ENCODE results near the gene RHOF. TPM values are rescaled to one million over a fixed set of nuclear protein-coding genes. Genes with fewer than 3 reads are reported as not detected.

Gene RHOF, protein sequence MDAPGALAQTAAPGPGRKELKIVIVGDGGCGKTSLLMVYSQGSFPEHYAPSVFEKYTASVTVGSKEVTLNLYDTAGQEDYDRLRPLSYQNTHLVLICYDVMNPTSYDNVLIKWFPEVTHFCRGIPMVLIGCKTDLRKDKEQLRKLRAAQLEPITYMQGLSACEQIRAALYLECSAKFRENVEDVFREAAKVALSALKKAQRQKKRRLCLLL
- total RNA-seq (2014; rRNA removed; shearing (Covaris generic)) (6.7 and 8.2 TPM in 2 replicates), polyA plus RNA-seq (2016; fragmentation: Nextera tagmentation; extraction: Ambion mirVana) (1.5 and 2.4 TPM in 2 replicates)

DNA sequence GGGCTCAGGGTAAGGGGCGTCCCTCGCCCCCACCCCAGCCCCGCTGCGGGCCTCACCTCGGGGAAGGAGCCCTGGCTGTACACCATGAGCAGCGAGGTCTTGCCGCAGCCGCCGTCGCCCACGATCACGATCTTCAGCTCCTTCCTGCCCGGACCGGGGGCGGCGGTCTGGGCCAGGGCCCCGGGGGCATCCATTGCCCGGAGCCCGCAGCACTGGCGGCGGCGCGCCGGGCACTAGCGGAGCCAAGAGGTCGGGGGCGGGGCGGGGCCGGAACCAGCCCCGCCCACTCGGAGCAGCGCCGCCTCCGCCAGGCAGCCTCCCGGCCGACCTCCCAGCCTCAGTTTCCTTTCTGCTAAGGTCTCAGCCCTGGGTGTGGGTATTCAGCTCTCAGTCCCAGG, at the start of gene RHOF:
RHOF (minus strand) TSS at position 249 of the 398 bp plus-strand sequence; CDS start at position 194, 55 bp downstream.
- Histone ChIP-seq H3K4me2 (ENCODE audit: unreplicated experiment) (peak within 1 kb of the TSS; percentile 77), H3K36me3 (ENCODE audit: low read depth) (no peaks in the 10 kb centered on the region), H3K4me1 (ENCODE audit: insufficient read depth) (peaks cover 26% of the 10 kb centered on the region), H2AFZ (peak within 1 kb of the TSS; percentile 62), H4K20me1 (ENCODE audit: insufficient read depth) (no peaks in the 10 kb centered on the region), H3K4me3 (peak within 1 kb of the TSS; percentile 73), H3K9me3 (ENCODE audit: low read depth) (no peaks in the 10 kb centered on the region), H3K79me2 (ENCODE audit: insufficient read depth) (peaks cover 32% of the 10 kb centered on the region), H3K9ac (peak within 1 kb of the TSS; percentile 82), H3F3A (ENCODE audit: insufficient read depth) (peaks cover 15% of the 10 kb centered on the region), H3K27ac (peak within 1 kb of the TSS; percentile 86), H3K27me3 (replicated peaks; ENCODE audit: insufficient read depth) (no peaks in the 10 kb centered on the region), H3K9me2 (ENCODE audit: insufficient read depth) (no peaks in the 10 kb centered on the region)
- peak; percentile 56 for DNase-seq
- in situ Hi-C loops (cut with MboI): loop anchor here (5.0 kb wide), 1 partner anchor 101 kb away; no protein-coding TSS in a partner anchor
- 3 to 4% methylated on average over 27 to 30 of the region's 36 CpGs for WGBS, 2 experiments (ENCODE audit: low coverage in 1 of 2, low lambda C conversion rate in 2 of 2, missing lambda C conversion rate in 2 of 2)
- TF ChIP-seq EZH2 (IDR thresholded peaks at IDR 0.05; ENCODE audit: insufficient read depth, poor library complexity, severe bottlenecking): no peak
- no peak for TF ChIP-seq EZH2phosphoT487 (IDR thresholded peaks at IDR 0.05; ENCODE audit: insufficient read depth, low read depth)

DNA sequence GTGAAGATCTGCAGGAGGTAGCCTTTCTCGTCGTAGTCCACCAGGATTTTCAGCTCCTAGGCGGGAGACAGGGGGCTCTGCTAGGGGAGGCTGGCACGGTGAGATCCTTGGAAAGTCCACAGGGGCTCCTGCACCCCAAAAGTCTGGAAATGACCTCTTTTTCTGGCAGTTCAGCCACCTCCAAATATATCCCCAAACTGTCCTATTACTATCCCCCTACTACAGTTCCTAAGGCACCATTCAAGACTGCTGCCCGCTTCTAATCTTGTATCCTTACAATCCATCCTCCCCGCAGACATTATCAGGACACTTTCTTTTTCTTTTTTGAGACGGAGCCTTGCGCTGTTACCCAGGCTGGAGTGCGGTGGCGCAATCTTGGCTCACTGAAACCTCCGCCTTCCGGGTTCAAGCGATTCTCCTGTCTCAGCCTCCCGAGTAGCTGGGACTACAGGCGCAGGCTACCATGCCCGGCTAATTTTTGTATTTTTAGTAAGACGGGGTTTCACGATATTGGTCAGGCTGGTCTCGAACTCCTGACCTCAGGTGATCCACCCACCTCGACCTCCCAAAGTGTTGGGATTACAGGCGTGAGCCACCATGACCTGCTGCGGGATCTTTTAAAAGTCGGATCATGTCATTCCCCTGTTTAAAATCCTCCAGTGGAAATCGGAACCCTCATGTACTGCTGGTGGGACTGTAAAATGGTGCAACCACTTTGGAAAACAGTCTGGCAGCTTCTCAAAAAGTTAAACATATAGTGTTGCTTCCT, 46.7 kb upstream of the RHOF start:
- Histone ChIP-seq H3K36me3 (ENCODE audit: low read depth) (no peaks in the 10 kb centered on the region), H3F3A (ENCODE audit: insufficient read depth) (no peaks in the 10 kb centered on the region; the same call in 1 of the 2 replicates), H3K79me2 (ENCODE audit: insufficient read depth) (no peaks in the 10 kb centered on the region), H3K9me3 (ENCODE audit: low read depth) (no peaks in the 10 kb centered on the region), H3K27ac (no peak overlapping the region), H3K4me2 (ENCODE audit: unreplicated experiment) (peak overlapping the region; percentile 79), H3K9me2 (ENCODE audit: insufficient read depth) (no peaks in the 10 kb centered on the region), H3K4me3 (peak overlapping the region; percentile 79), H3K27me3 (replicated peaks; ENCODE audit: insufficient read depth) (no peaks in the 10 kb centered on the region), H3K4me1 (ENCODE audit: insufficient read depth) (no peaks in the 10 kb centered on the region), H3K9ac (peak overlapping the region; percentile 60), H4K20me1 (ENCODE audit: insufficient read depth) (no peaks in the 10 kb centered on the region), H2AFZ (peak overlapping the region; percentile 93)
- in situ Hi-C loops (cut with MboI): no loop called here
- 77 to 79% methylated on average over 24 of the region's 24 CpGs for WGBS, 2 experiments (ENCODE audit: low coverage in 1 of 2, low lambda C conversion rate in 2 of 2, missing lambda C conversion rate in 2 of 2)
- no peak for TF ChIP-seq EZH2phosphoT487 (IDR thresholded peaks at IDR 0.05; ENCODE audit: insufficient read depth, low read depth)
- no peak for TF ChIP-seq EZH2 (IDR thresholded peaks at IDR 0.05; ENCODE audit: insufficient read depth, poor library complexity, severe bottlenecking)
- no peak for DNase-seq

DNA sequence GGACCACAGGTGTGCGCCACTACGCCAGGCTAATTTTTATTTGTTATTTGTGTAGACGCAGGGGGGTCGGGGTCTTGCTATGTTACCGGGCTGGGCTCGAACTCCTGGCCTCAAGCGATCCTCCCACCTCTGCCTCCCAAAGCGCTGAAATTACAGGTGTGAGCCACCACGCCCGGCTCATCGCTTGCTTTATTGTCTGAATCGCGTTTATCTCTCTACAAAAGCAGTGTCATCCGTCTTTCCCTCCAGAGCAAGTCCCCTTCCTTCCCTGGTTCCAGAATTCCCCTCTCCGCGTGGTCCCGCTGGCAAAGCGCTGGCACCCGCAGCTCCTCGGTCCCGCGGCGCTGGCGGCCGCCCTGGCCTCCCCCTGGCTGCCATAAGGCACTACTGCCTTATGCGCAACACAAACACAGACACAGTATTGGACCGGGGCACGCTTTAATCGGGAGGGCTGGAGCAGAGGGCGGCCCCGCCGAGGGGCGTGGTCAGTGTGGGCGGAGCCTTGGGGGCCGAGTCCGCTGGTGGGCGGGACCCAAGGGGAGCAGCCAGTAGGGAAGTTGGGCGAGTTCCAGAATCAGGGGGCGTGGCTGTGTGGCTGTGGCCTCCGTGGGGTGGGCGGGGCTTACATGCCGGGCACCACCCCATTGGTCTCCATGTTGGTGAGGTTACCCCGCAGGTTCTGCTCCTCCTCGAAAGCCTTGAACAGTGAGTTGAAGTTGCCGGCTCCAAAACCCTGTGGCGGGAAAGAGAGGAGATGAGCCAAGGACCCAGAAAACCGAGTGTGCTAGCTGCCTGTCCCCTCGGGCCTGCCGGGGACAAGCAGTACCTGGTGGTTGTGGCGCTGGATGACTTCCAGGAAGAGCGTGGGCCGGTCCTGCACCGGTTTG, 45.9 kb upstream of the RHOF start:
- Histone ChIP-seq H3K4me2 (ENCODE audit: unreplicated experiment) (peak overlapping the region; percentile 79), H3K27ac (no peak overlapping the region), H3K4me1 (ENCODE audit: insufficient read depth) (no peaks in the 10 kb centered on the region), H2AFZ (peak overlapping the region; percentile 93), H3K9me2 (ENCODE audit: insufficient read depth) (no peaks in the 10 kb centered on the region), H3F3A (ENCODE audit: insufficient read depth) (no peaks in the 10 kb centered on the region; the same call in 1 of the 2 replicates), H3K4me3 (peak overlapping the region; percentile 79), H3K9me3 (ENCODE audit: low read depth) (no peaks in the 10 kb centered on the region), H3K9ac (peak overlapping the region; percentile 60), H3K79me2 (ENCODE audit: insufficient read depth) (no peaks in the 10 kb centered on the region), H4K20me1 (ENCODE audit: insufficient read depth) (no peaks in the 10 kb centered on the region), H3K36me3 (ENCODE audit: low read depth) (no peaks in the 10 kb centered on the region), H3K27me3 (replicated peaks; ENCODE audit: insufficient read depth) (no peaks in the 10 kb centered on the region)
- peak; percentile 98 for DNase-seq
- TF ChIP-seq EZH2phosphoT487 (IDR thresholded peaks at IDR 0.05; ENCODE audit: insufficient read depth, low read depth): no peak
- TF ChIP-seq EZH2 (IDR thresholded peaks at IDR 0.05; ENCODE audit: insufficient read depth, poor library complexity, severe bottlenecking): no peak
- 11 to 12% methylated on average over 52 to 53 of the region's 53 CpGs for WGBS, 2 experiments (ENCODE audit: low coverage in 1 of 2, low lambda C conversion rate in 2 of 2, missing lambda C conversion rate in 2 of 2)
- in situ Hi-C loops (cut with MboI): no loop called here

DNA sequence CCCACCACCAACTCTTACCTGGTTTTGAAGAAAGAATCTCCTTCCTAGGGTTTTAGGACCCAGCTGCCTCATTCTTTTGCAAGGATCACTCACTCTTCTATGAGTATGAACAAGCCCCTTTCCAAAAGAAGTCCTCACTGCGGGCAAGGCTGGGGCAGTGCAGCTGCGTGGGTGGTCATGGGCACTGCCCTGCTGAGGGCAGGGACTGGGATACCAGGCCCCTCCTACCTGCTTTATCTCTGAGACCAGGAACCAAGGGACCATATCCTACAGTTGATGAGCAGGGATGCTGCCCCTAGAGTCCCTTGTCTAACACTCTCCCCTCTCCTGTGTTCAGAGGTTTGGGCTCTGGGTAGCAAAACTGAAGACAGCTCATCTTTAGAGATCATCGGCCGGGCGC, 44.6 kb upstream of the RHOF start:
- Histone ChIP-seq H3K9me2 (ENCODE audit: insufficient read depth) (no peaks in the 10 kb centered on the region), H3K79me2 (ENCODE audit: insufficient read depth) (no peaks in the 10 kb centered on the region), H3K9me3 (ENCODE audit: low read depth) (no peaks in the 10 kb centered on the region), H4K20me1 (ENCODE audit: insufficient read depth) (no peaks in the 10 kb centered on the region), H3K27me3 (replicated peaks; ENCODE audit: insufficient read depth) (no peaks in the 10 kb centered on the region), H3K27ac (no peak overlapping the region), H3F3A (ENCODE audit: insufficient read depth) (peaks cover 9% of the 10 kb centered on the region), H2AFZ (no peak overlapping the region), H3K9ac (no peak overlapping the region), H3K4me3 (no peak overlapping the region), H3K36me3 (ENCODE audit: low read depth) (no peaks in the 10 kb centered on the region), H3K4me2 (ENCODE audit: unreplicated experiment) (no peak overlapping the region), H3K4me1 (ENCODE audit: insufficient read depth) (no peaks in the 10 kb centered on the region)
- in situ Hi-C loops (cut with MboI): no loop called here
- TF ChIP-seq EZH2 (IDR thresholded peaks at IDR 0.05; ENCODE audit: insufficient read depth, poor library complexity, severe bottlenecking) (no peak), EZH2phosphoT487 (IDR thresholded peaks at IDR 0.05; ENCODE audit: insufficient read depth, low read depth) (no peak)
- DNase-seq: no peak
- 86 to 89% methylated on average over 5 of the region's 5 CpGs for WGBS, 2 experiments (ENCODE audit: low coverage in 1 of 2, low lambda C conversion rate in 2 of 2, missing lambda C conversion rate in 2 of 2)
